Endothelial cell of umbilical vein (primary cell): ENCODE measurements around the gene BLOC1S1. TPM values are rescaled to one million over a fixed set of nuclear protein-coding genes. Genes with fewer than 3 reads are reported as not detected.

Experiments used
- Bru-seq: library from RNA; stranded (reverse); fragments of 400-500 nt; gene quantifications from one replicate; lab custom pipeline; 2021; lab: Mats Ljungman, UMichigan
- BruChase-seq, 2 experiments: library from RNA; stranded (reverse); fragments of 400-500 nt; gene quantifications; one replicate each; lab custom pipeline; 2021; lab: Mats Ljungman, UMichigan
- BruUV-seq: library from RNA; stranded (reverse); fragments of 400-500 nt; replicated peaks from 2 replicates; lab custom pipeline; 2021; lab: Mats Ljungman, UMichigan
- CTCF ChIA-PET: fragments of 300-600, 350-600 bp; sonication (Branson Sonifier 250); formaldehyde crosslinking; loops from one replicate; lab custom pipeline; 2021; ENCODE audit warnings: antibody characterized with exemption, inconsistent platforms; lab: Charles Lee
- POLR2A ChIA-PET: fragments of 300-600, 350-600 bp; sonication (Branson Sonifier 250); formaldehyde crosslinking; loops from one replicate; lab custom pipeline; 2021; ENCODE audit warnings: antibody characterized with exemption, inconsistent platforms; lab: Charles Lee
- DNase-seq: peaks from one replicate; pipeline ENCODE4 v3.0.0-alpha.2; 2011; ENCODE audit warnings: low read depth, low spot score
- FAIRE-seq: peaks from 2 replicates; lab custom pipeline; 2011; peaks lifted over from hg19 to GRCh38; lab: Jason Lieb, UNC
- H2AFZ ChIP-seq: 2 replicates; pipeline ENCODE4 v1.6.0; 2012; ENCODE audit warnings: low read depth, low read length, control low read depth, inconsistent platforms
- H3K27ac ChIP-seq: 2 replicates; pipeline ENCODE4 v1.5.1; 2011; ENCODE audit warnings: low read depth, mild to moderate bottlenecking, control low read depth, low read length, moderate library complexity; ENCODE audit not compliant: insufficient read depth
- H3K27me3 ChIP-seq, 2 experiments: 2 replicates each; pipeline versions ENCODE4 v1.6.0 to v1.6.1; 2011; ENCODE audit warnings: low read length in 2 of 2, mixed read lengths in 1 of 2; ENCODE audit not compliant: control insufficient read depth in 2 of 2, insufficient read depth in 2 of 2
- H3K36me3 ChIP-seq, 2 experiments: 2 replicates in 1 of 2; 3 replicates in 1 of 2; pipeline ENCODE4 v1.5.1; 2011; ENCODE audit warnings: low read length in 2 of 2, mild to moderate bottlenecking in 1 of 2, moderate library complexity in 1 of 2; ENCODE audit not compliant: control insufficient read depth in 2 of 2, insufficient read depth in 2 of 2; ENCODE audit errors: extremely low read depth in 1 of 2
- H3K4me1 ChIP-seq: 3 replicates; pipeline ENCODE4 v1.5.1; 2011; ENCODE audit warnings: mild to moderate bottlenecking, low read length; ENCODE audit not compliant: control insufficient read depth, insufficient read depth; ENCODE audit errors: extremely low read depth
- H3K4me2 ChIP-seq: 2 replicates; pipeline ENCODE4 v1.6.1; 2011; ENCODE audit warnings: low read length, control low read depth, mixed read lengths; ENCODE audit not compliant: insufficient read depth
- H3K4me3 ChIP-seq, 3 experiments: fragments of 200-600 bp in 1 of 3; sonication (generic), shearing (Covaris generic) in 1 of 3; replicated peaks in 1 of 3; 2 replicates each; pipeline ENCODE4 v1.5.1; 2011 to 2016; ENCODE audit warnings: control low read depth in 3 of 3, low read length in 3 of 3, mild to moderate bottlenecking in 2 of 3, inconsistent platforms in 1 of 3, low read depth in 1 of 3, moderate library complexity in 1 of 3; ENCODE audit not compliant: insufficient read depth in 1 of 3
- H3K79me2 ChIP-seq: 2 replicates; pipeline ENCODE4 v1.6.0; 2012; ENCODE audit warnings: low read length, inconsistent platforms; ENCODE audit not compliant: control insufficient read depth, insufficient read depth
- H3K9ac ChIP-seq: replicated peaks from 2 replicates; pipeline ENCODE3; 2011; ENCODE audit warnings: low read length, control low read depth; ENCODE audit not compliant: insufficient read depth; ENCODE audit errors: extremely low read depth
- H3K9me1 ChIP-seq: replicated peaks from 3 replicates; pipeline ENCODE4 v1.6.0; 2011; ENCODE audit warnings: mild to moderate bottlenecking, low read length; ENCODE audit not compliant: control insufficient read depth, insufficient read depth; ENCODE audit errors: extremely low read depth
- H3K9me3 ChIP-seq: replicated peaks from 2 replicates; pipeline ENCODE4 v1.5.1; 2012; ENCODE audit warnings: low read length, inconsistent platforms; ENCODE audit not compliant: control insufficient read depth, insufficient read depth
- H4K20me1 ChIP-seq: replicated peaks from 2 replicates; pipeline ENCODE3; 2011; ENCODE audit warnings: mild to moderate bottlenecking, low read length; ENCODE audit not compliant: control insufficient read depth, insufficient read depth; ENCODE audit errors: extremely low read depth
- JUN ChIP-seq: IDR thresholded peaks from 2 replicates; pipeline ENCODE4 v1.6.1; 2011; ENCODE audit warnings: borderline replicate concordance, low read depth; ENCODE audit not compliant: insufficient read length, insufficient read depth
- MAX ChIP-seq: IDR thresholded peaks from 2 replicates; pipeline ENCODE4 v1.6.1; 2011; ENCODE audit not compliant: insufficient read depth, insufficient read length
- POLR2AphosphoS5 ChIP-seq: IDR thresholded peaks from 2 replicates; pipeline ENCODE4 v1.6.1; 2012; ENCODE audit warnings: low read depth, mild to moderate bottlenecking, control low read depth, low read length, moderate library complexity; ENCODE audit not compliant: insufficient read depth
- dilution Hi-C: fragments of 300-500 bp; cut with MboI; formaldehyde crosslinking; loops from one replicate; pipeline ENCODE4 v1.15.0; 2019; ENCODE audit warnings: low sequenced_read_pairs; ENCODE audit not compliant: extremely low pct_ligation_motif_present
- intact Hi-C: fragments of 100-400 bp; cut with micrococcal nuclease; formaldehyde crosslinking; loops from one replicate; pipeline ENCODE4 v1.10.0; 2022
- long read RNA-seq: library from polyadenylated mRNA; stranded (forward); transcript quantifications from one replicate; pipeline ENCODE4 v2.0.0, GENCODE V29; 2021
- polyA minus RNA-seq, 3 experiments: library from RNA; depleted of rRNA, polyadenylated mRNA; stranded (reverse); fragments of >200 nt; gene quantifications; 1 replicate in 1 of 3; 2 replicates in 2 of 3; pipeline ENCODE4 v1.2.3, GENCODE V29; 2011
- polyA plus RNA-seq, 4 experiments: library from polyadenylated mRNA; depleted of rRNA in 3 of 4; stranded (reverse) in 3 of 4; unstranded in 1 of 4; fragments of >200 nt; gene quantifications; 2 replicates each; pipeline versions ENCODE4 v1.2.1 to v1.2.3, GENCODE V29; 2011 to 2012; ENCODE audit warnings: missing spikeins in 1 of 4
- total RNA-seq: library from RNA; stranded (reverse); gene quantifications from 2 replicates; pipeline ENCODE4 v1.2.3, GENCODE V29; 2021

The BLOC1S1 gene
- total RNA-seq (84.1 and 85.6 TPM in 2 replicates), polyA plus RNA-seq (192 and 197 TPM in 2 replicates), polyA minus RNA-seq (37.9 and 73.5 TPM in 2 replicates), Bru-seq, nascent RNA (percentile 76 among the genes with signal in this experiment), BruChase-seq, experiment 1, labeled RNA remaining after a 6-hour chase (percentile 78 among the genes with signal in this experiment), BruChase-seq, experiment 2, labeled RNA remaining after a 2-hour chase (percentile 71 among the genes with signal in this experiment)
- polyA plus RNA-seq (2011; cell fraction: cytosol; rRNA removed) = 217 and 240 TPM in 2 replicates
- polyA plus RNA-seq (2011; cell fraction: nucleus; rRNA removed) = 62.4 and 64.8 TPM in 2 replicates
- polyA plus RNA-seq (2012) = 96.7 and 111 TPM in 2 replicates
- 45.3 TPM for polyA minus RNA-seq (2011; cell fraction: cytosol; rRNA and poly(A)+ RNA removed)
- 10.3 and 10.6 TPM in 2 replicates for polyA minus RNA-seq (2011; cell fraction: nucleus; rRNA and poly(A)+ RNA removed)
- long read RNA-seq, transcript BLOC1S1-201 (4 exons, 837 nt) = minor isoform, 18 of 213 reads
- long read RNA-seq, transcript BLOC1S1-203 (4 exons, 571 nt) = major isoform, 187 of 213 reads
- long read RNA-seq, partial matches to known transcripts = 0 of 213 reads
- long read RNA-seq, other reads (novel, unspliced or antisense) = 0 of 213 reads

- Histone ChIP-seq H3K4me2 (peak within 1 kb of the TSS; percentile 87), H3K4me1 (peaks cover 24% of the 10 kb centered on the region), H3K27ac (peak within 1 kb of the TSS; percentile 83), H4K20me1 (no peaks in the 10 kb centered on the region), H2AFZ (peak within 1 kb of the TSS; percentile 97), H3K79me2 (no peaks in the 10 kb centered on the region), H3K9me3 (no peaks in the 10 kb centered on the region), H3K36me3 (no peaks in the 10 kb centered on the region), H3K9me1 (no peaks in the 10 kb centered on the region), H3K9ac (peak within 1 kb of the TSS; percentile 89), H3K27me3 (peaks cover 11 to 17% of the 10 kb centered on the region in 2 experiments), H3K4me3 (peak within 1 kb of the TSS; percentile 66 to 94 (median 82))
- intact Hi-C loops (no loop called here), dilution Hi-C loops (no loop called here)
- POLR2A ChIA-PET = no interaction called here
- TF ChIP-seq POLR2AphosphoS5 (peak; percentile 63), JUN (no peak), MAX (peak; percentile 94)
- DNase-seq (peak; percentile 84), FAIRE-seq (peak; percentile 90)
- CTCF ChIA-PET = interaction anchor here (0.6 to 11.1 kb wide), 8 partner anchors 9 to 1391 kb away, joined by 3 to 151 read pairs (median 3); partner anchors contain the start of genes CD63, COPZ1, ITGA7 and SMARCC2
- TSS peak; percentile 43 for BruUV-seq
These were observed at the start of gene BLOC1S1 for GRCh38 chr12:55715833-55716581. Gene BLOC1S1, plus strand, starts transcription at chr12:55716046. Its CDS starts 6 bp downstream, at chr12:55716052.
